ENCODE data around the gene CASQ1.
A peak's percentile ranks its signal among the peaks of the same experiment; 100 is the strongest.

The CASQ1 gene

GRCh38 chr1:160187407-160187806 is 3.0 kb upstream of the CASQ1 start:
- peaks cover 3% of the 10 kb centered on the region for H3K27me3 Mint-ChIP-seq
- no peaks in the 10 kb centered on the region for H3K9me3 Mint-ChIP-seq
- H3K4me3 Mint-ChIP-seq: no peak overlapping the region
- H3K36me3 Mint-ChIP-seq: no peaks in the 10 kb centered on the region
- H3K4me1 Mint-ChIP-seq: no peaks in the 10 kb centered on the region
- no peak overlapping the region for H3K27ac Mint-ChIP-seq

- no peaks in the 10 kb centered on the region for H3K9me3 Mint-ChIP-seq
- no peak overlapping the region for H3K27ac Mint-ChIP-seq
- no peaks in the 10 kb centered on the region for H3K36me3 Mint-ChIP-seq
- no peak overlapping the region for H3K4me3 Mint-ChIP-seq
- peaks cover 3% of the 10 kb centered on the region for H3K27me3 Mint-ChIP-seq
- no peaks in the 10 kb centered on the region for H3K4me1 Mint-ChIP-seq
Observed at GRCh38 chr1:160188341-160188740, 2.0 kb upstream of the CASQ1 start.

- H3K27ac Mint-ChIP-seq: no peak overlapping the region
- no peaks in the 10 kb centered on the region for H3K36me3 Mint-ChIP-seq
- no peaks in the 10 kb centered on the region for H3K4me1 Mint-ChIP-seq
- H3K4me3 Mint-ChIP-seq: no peak overlapping the region
- H3K9me3 Mint-ChIP-seq: no peaks in the 10 kb centered on the region
- no peaks in the 10 kb centered on the region for H3K27me3 Mint-ChIP-seq
Observed at GRCh38 chr1:160191756-160192155, 1.4 kb downstream of the CASQ1 start.

GRCh38 chr1:160192234-160192633 is 1.9 kb downstream of the CASQ1 start:
- Mint-ChIP-seq H3K27ac (no peak overlapping the region), H3K4me1 (no peaks in the 10 kb centered on the region), H3K9me3 (no peaks in the 10 kb centered on the region), H3K4me3 (no peak overlapping the region), H3K27me3 (no peaks in the 10 kb centered on the region), H3K36me3 (no peaks in the 10 kb centered on the region)

- Mint-ChIP-seq H3K4me1 (no peaks in the 10 kb centered on the region), H3K27ac (no peak overlapping the region), H3K4me3 (no peak overlapping the region), H3K27me3 (no peaks in the 10 kb centered on the region), H3K36me3 (no peaks in the 10 kb centered on the region), H3K9me3 (no peaks in the 10 kb centered on the region)
Observed at GRCh38 chr1:160193091-160193819, 2.9 kb downstream of the CASQ1 start.

- Mint-ChIP-seq H3K27ac (no peak overlapping the region), H3K27me3 (no peaks in the 10 kb centered on the region), H3K36me3 (no peaks in the 10 kb centered on the region), H3K4me1 (no peaks in the 10 kb centered on the region), H3K9me3 (no peaks in the 10 kb centered on the region), H3K4me3 (no peak overlapping the region)
Observed at GRCh38 chr1:160193832-160194736, 3.7 kb downstream of the CASQ1 start.

- H3K9me3 Mint-ChIP-seq: no peaks in the 10 kb centered on the region
- H3K36me3 Mint-ChIP-seq: no peaks in the 10 kb centered on the region
- no peak overlapping the region for H3K27ac Mint-ChIP-seq
- no peak overlapping the region for H3K4me3 Mint-ChIP-seq
- H3K4me1 Mint-ChIP-seq: no peaks in the 10 kb centered on the region
- H3K27me3 Mint-ChIP-seq: no peaks in the 10 kb centered on the region
Observed at GRCh38 chr1:160194737-160195059, 4.3 kb downstream of the CASQ1 start.

GRCh38 chr1:160196143-160196542 is 5.8 kb downstream of the CASQ1 start:
- no peaks in the 10 kb centered on the region for H3K4me1 Mint-ChIP-seq
- H3K4me3 Mint-ChIP-seq: no peak overlapping the region
- no peaks in the 10 kb centered on the region for H3K27me3 Mint-ChIP-seq
- H3K27ac Mint-ChIP-seq: no peak overlapping the region
- no peaks in the 10 kb centered on the region for H3K36me3 Mint-ChIP-seq
- no peaks in the 10 kb centered on the region for H3K9me3 Mint-ChIP-seq

- Mint-ChIP-seq H3K9me3 (no peaks in the 10 kb centered on the region), H3K4me1 (no peaks in the 10 kb centered on the region), H3K27ac (no peak overlapping the region), H3K27me3 (no peaks in the 10 kb centered on the region), H3K36me3 (no peaks in the 10 kb centered on the region), H3K4me3 (no peak overlapping the region)
Observed at GRCh38 chr1:160197231-160197630, 6.9 kb downstream of the CASQ1 start.

- no peaks in the 10 kb centered on the region for H3K9me3 Mint-ChIP-seq
- H3K4me1 Mint-ChIP-seq: peaks cover 11% of the 10 kb centered on the region
- no peaks in the 10 kb centered on the region for H3K36me3 Mint-ChIP-seq
- H3K4me3 Mint-ChIP-seq: no peak overlapping the region
- no peak overlapping the region for H3K27ac Mint-ChIP-seq
- H3K27me3 Mint-ChIP-seq: no peaks in the 10 kb centered on the region
Observed at GRCh38 chr1:160200786-160201185, 10.4 kb downstream of the CASQ1 start.

GRCh38 chr1:160204526-160205241 is 14.3 kb downstream of the CASQ1 start:
- H3K36me3 Mint-ChIP-seq: peaks cover 5% of the 10 kb centered on the region
- H3K27me3 Mint-ChIP-seq: no peaks in the 10 kb centered on the region

GRCh38 chr1:160205242-160206035 is 15.1 kb downstream of the CASQ1 start, which contains the start of gene PEA15:
Gene PEA15 (plus strand): TSS chr1:160205384. CDS start chr1:160211545, 6,161 bp downstream.
- Mint-ChIP-seq H3K27me3 (no peaks in the 10 kb centered on the region), H3K36me3 (peaks cover 5% of the 10 kb centered on the region), H3K9me3 (no peaks in the 10 kb centered on the region), H3K4me1 (peaks cover 54% of the 10 kb centered on the region), H3K4me3 (peak within 1 kb of the TSS; percentile 88), H3K27ac (peak within 1 kb of the TSS; percentile 80)

More at GRCh38 chr1:160204526-160205241, 14.3 kb downstream of the CASQ1 start:
- peak overlapping the region; percentile 88 for H3K4me3 Mint-ChIP-seq
- H3K27ac Mint-ChIP-seq: peak overlapping the region; percentile 56
- H3K9me3 Mint-ChIP-seq: no peaks in the 10 kb centered on the region
- H3K4me1 Mint-ChIP-seq: peaks cover 46% of the 10 kb centered on the region

GRCh38 chr1:160206036-160206389 is 15.6 kb downstream of the CASQ1 start:
- H3K27me3 Mint-ChIP-seq: no peaks in the 10 kb centered on the region

GRCh38 chr1:160206421-160207117 is 16.2 kb downstream of the CASQ1 start:
- peaks cover 54% of the 10 kb centered on the region for H3K4me1 Mint-ChIP-seq
- H3K4me3 Mint-ChIP-seq: peak overlapping the region; percentile 88
- H3K27me3 Mint-ChIP-seq: no peaks in the 10 kb centered on the region
- H3K9me3 Mint-ChIP-seq: no peaks in the 10 kb centered on the region
- peaks cover 7% of the 10 kb centered on the region for H3K36me3 Mint-ChIP-seq
- peak overlapping the region; percentile 87 for H3K27ac Mint-ChIP-seq

More at GRCh38 chr1:160206036-160206389, 15.6 kb downstream of the CASQ1 start:
- H3K4me1 Mint-ChIP-seq: peaks cover 54% of the 10 kb centered on the region
- H3K9me3 Mint-ChIP-seq: no peaks in the 10 kb centered on the region
- H3K4me3 Mint-ChIP-seq: peak overlapping the region; percentile 88
- peaks cover 5% of the 10 kb centered on the region for H3K36me3 Mint-ChIP-seq
- peak overlapping the region; percentile 48 for H3K27ac Mint-ChIP-seq
